Daoy (cell line): Measurements from ENCODE around the gene ARHGAP20. TPM values are rescaled to one million over a fixed set of nuclear protein-coding genes. Genes with fewer than 3 reads are reported as not detected.
"Not testable (repeated sequence)": the region's sequence is repeated elsewhere in the genome, so short reads cannot be mapped to it uniquely, and the experiment has no call there.

Source experiments
- DNase-seq: peaks from one replicate; pipeline ENCODE4 v3.0.0-alpha.2; 2015; ENCODE audit warnings: low read depth
- total RNA-seq: library from RNA; depleted of rRNA; stranded (reverse); fragments of >200 nt; shearing (Covaris generic); gene quantifications from 2 replicates; pipeline ENCODE4 v1.2.3, GENCODE V29; 2014

ARHGAP20 gene
- total RNA-seq, 1 experiment from 2014 or later, result not detected

DNA sequence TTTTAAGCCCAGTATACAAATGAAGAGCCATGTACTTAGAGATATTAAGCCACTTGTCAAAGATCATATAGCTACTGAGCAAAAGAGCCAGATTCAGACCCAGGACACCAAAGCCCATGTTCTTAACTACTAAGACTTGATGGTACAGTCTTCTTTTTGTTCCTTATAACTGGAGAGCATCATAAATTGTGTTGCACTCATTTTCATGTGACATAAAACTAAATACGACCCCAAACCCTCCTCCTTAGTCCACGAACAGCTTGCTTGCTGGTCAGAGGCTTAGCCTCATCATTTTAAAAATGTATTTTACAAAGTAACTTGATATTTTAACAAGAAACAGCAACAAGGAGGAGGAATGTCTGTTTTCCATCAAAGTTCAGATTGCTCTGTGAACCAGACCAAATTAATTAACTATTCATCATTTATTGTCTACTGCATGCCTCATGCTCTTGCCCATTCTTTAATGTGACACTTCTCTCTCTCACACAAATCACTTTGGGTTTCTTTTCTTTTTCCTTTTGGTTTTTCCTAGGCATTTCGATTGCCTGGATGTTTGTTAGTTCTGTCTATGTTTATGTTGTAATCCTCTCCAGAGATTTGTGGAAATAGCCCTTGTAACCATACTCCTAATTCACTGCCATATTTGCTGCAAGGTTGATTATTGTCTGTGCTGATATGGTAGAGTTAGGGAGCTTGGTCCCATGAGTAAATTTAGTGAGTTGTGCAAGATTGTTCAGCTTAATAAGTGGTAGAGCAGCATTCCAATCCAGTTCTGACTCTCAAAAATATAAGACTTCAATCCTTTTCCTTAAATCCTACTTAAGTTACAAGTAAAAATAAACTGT, 8.4 kb upstream of the ARHGAP20 start:
- DNase-seq, result no peak

DNA sequence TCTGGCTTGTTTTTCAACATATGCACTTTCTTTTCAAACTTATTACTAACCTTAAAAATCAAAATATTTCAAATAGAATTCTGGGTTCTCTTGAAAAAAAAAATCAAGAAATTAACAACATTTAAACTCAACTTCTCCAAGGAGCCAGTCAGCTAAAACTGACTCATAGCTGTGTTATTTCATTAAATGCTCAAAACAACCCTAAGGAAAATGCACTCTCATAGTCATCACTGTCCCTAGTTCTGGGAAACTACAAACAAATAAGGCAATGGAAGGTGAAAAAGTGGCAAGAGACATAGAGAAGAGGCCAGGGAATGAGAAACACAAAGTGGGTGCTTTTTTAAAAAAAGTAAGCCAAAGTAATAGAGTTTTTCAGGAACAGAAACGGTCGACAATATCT, 4.1 kb upstream of the ARHGAP20 start:
- no peak for DNase-seq

DNA sequence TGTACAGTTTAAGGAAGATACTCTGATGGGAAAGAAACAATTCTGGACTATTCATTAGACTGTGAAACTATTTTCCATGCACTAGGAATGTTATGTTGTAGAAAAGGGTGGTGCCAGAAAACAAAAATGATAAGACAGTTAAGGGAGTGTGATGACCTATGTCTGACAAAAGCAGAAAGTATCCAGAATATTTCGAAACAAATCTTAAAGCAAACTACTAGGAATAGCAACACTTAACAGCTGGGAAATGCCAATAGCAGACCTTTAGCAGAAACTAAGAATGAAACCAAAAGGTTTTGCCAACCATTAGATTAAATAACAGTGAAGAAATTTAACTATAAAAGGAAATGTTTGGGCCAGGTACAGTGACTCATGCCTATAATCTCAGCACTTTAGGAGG, 3.3 kb upstream of the ARHGAP20 start:
- DNase-seq, result no peak

DNA sequence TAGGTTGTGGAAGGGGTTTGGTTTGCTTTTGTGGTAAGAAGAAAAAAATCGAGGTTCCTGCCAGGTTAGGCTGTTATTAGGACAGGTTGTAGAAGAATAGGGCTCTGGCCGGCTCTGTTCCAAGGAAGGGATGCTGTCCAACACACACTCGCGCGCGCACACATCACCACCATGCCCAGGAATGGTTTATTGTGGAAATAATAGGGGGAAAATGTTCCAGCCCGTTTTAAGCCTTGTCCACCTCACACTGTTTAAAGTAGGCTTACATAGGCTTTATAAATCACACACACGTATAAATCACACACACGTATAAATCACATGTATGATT, 1.2 kb upstream of the ARHGAP20 start:
- DNase-seq, result no peak

DNA sequence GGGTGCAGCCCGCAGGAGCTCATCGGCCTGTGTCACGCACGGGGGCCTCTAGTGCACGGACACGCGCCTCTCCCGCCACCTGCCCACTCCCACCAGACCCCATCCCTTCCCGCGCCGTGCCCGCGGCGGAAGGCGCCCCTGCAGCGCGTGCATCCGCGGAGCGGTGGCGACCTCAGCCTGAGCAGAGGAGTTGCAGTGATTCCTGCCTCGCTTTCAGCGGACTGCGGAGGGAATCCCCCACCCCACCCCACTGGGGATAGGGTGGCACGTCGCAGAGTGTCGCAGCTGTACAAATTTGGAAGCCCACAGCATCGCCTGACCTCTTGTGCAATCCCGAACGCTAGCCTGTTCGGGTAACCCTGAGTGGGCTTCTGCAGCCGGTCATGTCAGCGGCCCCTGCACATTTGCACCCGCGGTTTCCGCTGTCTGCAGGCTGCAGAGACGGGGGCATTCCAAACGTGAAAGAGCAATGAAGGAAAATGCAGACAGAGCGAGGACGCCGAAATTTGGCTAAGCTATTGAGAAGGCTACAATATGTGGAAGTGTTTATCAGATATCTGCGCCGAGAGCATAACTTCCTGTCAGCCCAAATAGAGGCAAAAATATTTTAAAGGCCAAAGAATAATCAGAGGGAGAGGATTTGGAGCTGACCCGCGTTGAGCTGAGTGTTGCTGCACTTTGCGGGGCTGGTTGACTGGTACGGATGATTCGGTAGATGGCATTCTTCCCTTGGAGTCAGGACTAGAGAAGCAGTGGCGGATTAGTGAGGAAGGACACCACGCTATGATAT, 617 bp upstream of the ARHGAP20 start:
- DNase-seq, result no peak

DNA sequence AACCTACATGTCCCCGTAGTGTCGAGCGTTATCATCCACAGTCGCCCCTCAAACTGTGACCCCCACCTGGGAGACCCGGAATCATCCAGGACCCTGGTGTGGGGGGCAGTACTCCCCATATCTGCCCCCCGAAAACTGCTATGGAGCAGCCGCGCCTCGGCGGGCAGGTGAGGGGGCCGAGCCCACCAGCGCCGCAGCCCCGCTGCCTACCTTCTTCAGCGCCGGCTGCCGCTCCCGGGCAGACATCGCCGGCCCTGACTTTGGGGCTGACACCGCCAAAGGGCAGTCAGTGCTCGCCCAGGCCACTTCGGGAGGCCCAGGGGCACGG, 825 bp downstream of the ARHGAP20 start:
- DNase-seq, result no peak

DNA sequence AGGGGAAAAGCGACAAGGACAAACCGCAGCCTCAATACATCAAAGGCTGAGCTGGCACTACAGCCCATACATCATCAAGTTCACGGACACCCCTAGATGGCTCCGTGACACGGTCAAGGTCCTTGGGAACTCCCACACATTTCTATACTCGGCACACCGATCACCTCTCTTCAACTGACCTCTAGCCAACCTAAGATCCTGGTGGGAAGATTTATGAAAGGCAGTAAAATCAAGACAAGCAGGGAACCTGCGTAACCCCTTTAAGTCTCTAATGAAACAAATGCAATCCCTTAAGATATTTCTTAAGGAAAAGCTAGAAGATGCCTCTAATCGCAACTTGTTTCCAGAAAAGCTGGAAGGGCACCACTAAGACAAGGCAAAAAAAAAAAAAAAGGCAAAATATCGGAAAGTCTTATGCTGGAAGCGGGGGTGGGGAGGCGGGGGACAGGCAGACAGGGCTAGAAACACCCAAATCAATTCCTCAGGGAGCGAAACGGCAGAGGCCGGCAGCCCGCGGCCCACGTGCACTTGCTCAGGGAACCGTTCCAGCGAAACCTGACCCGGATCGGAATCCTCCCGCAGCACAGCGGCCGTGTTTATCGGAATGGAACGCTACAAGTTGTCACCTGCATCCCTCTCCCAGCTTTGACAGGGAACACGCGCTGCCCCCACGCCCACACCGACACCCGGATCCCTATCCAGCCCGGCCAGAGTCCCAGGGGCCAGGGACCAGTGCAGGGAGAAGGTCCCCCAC, 1.4 kb downstream of the ARHGAP20 start:
- no peak for DNase-seq

DNA sequence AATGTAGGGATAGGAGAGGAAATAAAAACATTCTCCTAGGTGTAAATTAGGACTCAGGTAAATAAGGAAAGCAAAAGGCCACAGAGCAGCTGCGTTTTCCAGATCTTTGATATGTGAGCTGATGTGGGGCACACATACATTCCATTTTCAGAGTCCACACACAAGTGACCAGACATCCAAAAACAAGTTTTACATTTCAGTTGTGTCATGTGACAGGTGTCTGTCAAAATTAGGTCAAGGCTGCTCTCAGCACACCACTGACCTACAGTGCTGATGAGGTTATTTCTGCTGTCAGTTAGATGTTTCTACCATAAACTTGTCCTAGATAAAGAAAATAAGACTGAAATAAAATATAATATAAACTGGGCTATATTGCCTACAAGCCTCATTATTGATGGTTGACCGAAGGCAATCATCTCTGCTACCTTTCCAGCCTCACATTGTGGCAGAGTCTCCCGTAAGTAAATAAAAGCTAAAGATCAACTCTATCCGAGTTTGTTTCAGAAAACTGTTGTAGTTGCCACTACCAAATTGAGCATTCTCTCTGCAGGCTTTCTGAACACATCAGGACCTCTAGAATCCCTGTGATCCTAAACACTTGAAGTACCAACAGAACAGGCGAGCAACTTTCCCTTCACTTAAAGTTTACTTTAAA, 7.9 kb downstream of the ARHGAP20 start:
- DNase-seq, result no peak

DNA sequence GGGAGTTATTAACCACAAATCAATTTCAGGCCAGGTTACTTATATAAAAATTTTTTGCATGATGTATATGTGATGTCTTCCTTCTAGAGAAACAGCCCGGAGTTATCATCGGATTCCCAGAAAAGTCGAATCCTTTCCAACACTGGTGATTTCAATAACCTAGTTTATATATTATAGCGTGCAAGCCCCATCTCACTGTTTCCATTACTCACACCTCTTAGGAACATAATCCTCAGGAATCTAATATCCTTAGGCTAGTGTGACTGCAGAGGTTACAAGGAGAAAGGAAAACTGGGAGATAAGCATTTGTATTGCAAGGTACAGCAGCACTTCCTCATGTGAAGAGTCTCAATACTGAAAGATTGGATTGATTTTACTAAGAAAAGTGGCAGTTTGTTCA, 20.3 kb downstream of the ARHGAP20 start:
- DNase-seq, result no peak

DNA sequence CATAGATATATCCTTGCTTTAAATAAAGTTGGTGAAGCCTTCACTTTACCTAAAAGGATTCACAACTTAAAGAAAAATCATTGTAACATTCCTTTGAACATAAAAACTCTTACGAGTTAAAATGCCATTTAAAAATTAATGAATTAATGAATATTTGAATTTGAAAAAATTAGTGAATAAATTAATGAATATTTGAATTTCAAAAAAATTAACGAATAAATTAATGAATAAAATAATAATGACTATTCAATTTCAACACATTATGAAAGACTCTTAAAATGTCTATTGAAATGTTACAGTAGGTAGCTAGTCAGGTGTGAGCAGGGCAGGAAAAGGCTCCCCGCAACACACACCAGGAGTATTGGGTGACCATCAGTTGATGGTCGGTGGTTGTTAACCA, 22.9 kb downstream of the ARHGAP20 start:
- DNase-seq, result no peak

DNA sequence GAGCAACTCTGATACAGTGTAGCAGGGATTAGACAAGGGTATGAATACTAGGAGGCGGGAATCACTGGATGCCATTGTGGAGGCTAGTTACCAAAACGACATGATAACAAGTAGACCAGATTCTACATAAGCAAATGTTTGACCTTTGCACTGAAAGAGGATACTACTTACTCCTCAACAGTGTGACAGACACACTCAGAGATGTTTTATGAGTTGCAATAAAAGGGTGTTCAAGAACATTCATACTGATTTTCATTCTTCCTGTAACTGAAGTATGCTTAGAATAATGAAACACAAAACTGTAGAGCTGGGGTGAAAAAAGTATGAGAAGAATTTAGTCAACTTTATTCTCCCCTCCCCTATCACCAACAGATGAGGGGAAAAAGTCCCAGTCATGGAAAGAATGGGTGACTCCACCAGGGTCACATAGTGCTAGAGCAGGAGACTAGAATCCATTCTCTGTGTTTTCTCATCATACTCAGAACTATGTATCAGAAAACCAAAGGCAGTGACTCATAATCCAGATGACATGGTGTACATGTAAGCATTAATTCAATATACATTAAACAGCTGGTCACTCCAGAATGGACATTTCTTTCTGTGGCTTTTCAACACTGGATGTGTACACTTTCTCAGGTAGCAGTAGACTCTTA, 32.8 kb downstream of the ARHGAP20 start:
- no peak for DNase-seq

DNA sequence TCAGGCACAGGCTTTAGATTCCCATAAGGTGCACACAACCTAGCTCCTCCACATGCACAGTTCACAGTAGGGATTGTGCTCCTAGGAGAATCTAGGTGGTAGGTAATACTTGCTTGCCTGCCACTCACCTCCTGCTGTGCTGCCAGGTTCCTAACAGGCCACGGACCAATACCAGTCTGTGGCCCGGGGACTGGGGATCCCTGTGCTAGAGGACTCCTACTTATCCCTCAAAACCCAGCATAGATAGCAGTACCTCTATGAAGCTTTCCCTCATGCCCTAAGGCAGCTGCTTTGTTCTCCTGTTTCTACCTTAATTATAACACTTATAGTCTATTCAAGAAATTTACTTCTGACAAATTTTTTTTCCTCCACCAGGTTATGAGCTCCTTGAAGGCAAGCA, 36.7 kb downstream of the ARHGAP20 start:
- DNase-seq, result no peak

DNA sequence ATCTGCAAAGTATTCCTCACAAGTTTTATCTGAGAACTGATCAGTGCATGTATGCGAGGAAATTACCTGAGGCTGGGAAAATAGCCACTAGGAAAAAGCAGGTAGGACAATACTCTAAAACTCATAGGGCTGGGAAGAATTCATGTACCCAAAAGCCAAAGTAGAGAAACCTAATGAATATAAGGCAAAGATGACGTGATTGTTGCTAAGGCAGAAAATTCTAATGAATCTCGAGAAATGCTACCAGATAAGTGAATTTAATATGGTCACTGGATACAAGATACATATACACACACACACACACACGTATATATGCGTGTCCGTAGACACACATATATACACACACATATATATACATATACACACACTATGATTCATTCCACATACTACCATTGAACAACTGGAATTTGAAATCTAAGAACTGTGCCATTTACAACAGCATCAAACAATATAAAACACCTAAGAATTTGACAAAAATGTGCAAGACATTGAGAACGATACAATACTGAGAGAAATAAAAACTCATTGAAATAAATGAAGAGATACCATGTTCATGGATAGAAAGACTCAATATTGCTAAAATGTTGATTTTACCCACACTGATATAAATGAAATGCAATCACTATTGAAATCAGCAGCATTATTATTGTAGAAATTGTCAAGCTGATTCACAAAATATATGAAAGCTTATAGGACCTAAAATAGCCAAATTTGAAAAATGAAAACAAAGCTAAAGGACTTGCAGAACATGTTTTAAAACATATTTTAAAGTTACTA, 46.4 kb downstream of the ARHGAP20 start:
- DNase-seq, result no peak

DNA sequence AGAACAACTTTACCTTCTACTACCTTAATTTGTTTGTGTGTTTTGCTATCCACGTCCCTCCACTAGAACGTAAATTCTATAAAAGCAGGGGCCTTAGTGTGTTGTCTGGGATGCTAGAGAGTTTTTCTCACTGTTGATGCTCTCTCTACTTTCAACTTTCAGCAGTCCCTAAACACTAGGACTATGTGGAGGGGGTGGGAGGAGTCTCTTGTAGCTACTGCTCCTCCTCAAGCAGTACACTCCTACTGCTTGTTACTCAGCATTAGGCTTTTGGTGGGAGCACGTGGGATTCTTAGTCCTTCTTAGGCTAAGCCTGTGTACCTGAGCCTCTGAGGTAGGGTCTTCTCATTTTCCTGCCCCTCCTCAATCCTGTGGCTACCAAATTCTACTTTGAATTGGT, 56.3 kb downstream of the ARHGAP20 start:
- no peak for DNase-seq

DNA sequence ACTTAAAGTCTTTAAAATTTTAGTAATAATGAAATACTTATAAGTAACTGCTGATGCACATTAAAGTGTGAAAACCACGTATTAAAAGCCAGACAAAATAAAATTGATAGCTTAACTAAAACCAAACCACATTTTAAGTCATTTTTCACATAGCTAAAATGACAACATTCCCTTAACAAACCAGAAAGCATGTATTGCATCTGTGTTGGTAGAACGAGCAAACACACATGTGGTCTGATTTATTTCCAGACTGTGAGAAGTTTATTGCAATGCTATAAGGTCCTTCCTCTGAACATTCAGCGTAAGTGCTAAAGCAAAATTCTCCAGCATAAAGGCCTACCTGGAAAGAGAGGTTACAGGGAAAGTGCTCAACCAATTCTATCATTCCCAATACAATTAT, 57.8 kb downstream of the ARHGAP20 start:
- no peak for DNase-seq

DNA sequence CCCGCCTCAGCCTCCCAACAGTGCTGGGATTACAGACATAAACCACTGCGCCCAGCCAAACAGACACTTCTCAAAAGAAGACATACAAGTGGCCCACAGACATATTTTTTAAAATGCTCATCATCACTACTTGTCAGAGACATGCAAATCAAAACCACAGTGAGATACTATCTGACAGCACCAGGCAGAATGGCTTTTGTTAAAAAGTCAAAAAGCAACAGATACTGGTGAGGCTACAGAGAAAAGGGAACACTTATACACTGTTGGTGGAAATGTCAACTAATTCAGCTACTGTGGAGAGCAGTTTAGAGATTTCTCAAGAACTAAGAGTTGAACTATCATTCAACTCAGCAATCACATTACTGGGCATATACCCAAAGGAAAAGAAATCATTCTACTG, 67.0 kb downstream of the ARHGAP20 start:
- no peak for DNase-seq

DNA sequence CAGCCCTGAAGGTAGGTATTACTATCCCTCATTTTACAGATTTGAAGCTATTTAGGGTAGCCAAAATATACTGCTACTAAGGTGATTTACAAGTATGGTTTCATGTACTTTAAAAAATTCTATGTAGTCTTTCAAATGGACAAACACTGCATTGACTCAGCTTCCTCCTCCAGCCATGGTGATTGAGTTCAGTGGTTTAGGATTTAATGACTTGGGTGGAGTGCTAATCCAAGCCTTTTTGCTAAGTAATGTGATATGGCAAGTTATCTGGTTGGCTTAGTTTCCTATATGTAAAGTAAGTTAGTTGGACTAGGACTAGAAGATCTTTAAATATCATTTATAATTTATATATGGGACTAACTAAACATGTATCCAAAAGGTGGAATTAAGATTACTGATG, 77.9 kb downstream of the ARHGAP20 start:
- DNase-seq, result no peak

DNA sequence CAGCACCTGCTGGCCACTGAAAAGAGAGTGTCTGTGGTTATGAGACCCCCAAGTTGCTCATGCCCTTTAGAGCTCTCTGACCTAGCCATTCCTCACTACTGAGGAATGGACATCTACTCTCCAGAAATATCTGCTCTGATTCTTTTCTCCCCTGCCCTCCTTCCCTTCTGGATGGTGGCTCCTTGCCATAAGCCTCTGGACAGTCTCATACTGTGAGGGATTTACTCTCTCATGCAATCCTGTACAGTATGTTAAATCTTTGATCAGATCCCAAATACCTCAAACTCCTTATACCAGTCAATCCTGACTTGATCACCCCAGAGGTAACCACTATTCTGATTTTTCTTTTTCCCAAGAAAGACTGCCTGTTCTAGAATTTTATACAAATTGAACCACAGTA, 80.7 kb downstream of the ARHGAP20 start:
- no peak for DNase-seq

DNA sequence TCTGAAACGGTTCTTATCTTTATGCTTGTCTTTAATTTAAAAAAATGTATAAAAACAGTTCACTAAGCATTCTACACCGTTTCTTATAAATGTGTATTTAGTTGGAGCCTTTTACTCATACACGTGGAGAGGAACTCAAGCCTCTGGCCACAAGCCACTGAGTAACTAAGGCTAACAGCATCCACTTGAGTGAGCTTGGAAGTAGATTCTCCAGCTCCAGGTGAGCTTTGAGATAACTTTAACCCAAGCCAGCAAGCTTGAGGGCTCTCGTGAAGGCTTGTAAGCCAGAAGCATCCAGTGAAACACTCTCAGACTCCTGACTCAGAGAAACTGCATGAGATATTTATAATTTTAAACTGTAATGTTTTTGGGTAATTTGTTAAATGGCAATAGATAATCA, 82.6 kb downstream of the ARHGAP20 start:
- DNase-seq, result no peak

DNA sequence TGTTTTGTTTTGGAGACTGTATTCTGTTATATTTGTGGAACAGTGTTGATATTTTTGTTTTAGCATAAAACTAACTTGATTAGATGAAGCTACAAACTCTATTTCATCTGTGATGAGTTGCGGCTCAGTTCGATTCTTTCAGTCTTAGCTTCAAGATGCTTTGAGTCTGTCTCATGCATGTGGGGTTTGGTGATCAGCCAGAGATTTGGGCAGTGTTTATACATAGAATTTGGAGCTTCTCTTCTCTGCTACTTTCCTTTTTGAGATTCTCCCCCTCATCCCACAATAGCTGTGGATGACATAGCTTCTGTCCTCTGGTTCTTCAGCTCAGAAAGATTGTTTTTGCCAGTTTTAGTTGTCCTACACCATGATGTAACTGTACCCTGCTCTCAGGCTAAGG, 90.4 kb downstream of the ARHGAP20 start:
- DNase-seq, result no peak

DNA sequence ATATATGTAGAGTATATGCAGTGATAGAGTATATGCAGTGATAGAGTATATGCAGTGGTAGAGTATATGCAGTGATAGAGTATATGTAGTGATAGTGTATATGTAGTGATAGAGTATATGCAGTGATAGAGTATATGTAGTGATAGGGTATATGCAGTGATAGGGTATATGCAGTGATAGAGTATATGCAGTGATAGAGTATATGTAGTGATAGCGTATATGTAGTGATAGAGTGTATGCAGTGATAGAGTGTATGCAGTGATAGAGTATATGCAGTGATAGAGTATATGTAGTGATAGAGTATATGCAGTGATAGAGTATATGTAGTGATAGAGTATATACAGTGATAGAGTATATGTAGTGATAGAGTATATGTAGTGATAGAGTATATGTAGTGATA, 92.9 kb downstream of the ARHGAP20 start:
- DNase-seq, result not testable (repeated sequence)
